Neural progenitor cell (in vitro differentiated cells): ENCODE measurements around the gene FAM153A.
"Not testable (repeated sequence)": the region's sequence is repeated elsewhere in the genome, so short reads cannot be mapped to it uniquely, and the experiment has no call there.

Experiments used
- CTCF ChIP-seq: fragments of 200-600 bp; sonication (generic); IDR thresholded peaks from 2 replicates; pipeline ENCODE4 v1.5.1; 2017; ENCODE audit warnings: antibody characterized with exemption, mild to moderate bottlenecking
- EZH2 ChIP-seq: fragments of 200-600 bp; sonication (generic); IDR thresholded peaks from 2 replicates; pipeline ENCODE4 v1.6.1; 2017; ENCODE audit warnings: antibody characterized with exemption, mild to moderate bottlenecking, moderate library complexity
- EZH2phosphoT487 ChIP-seq: fragments of 200-600 bp; sonication (generic); IDR thresholded peaks from 2 replicates; pipeline ENCODE4 v1.6.1; 2017; ENCODE audit warnings: antibody characterized with exemption

- TF ChIP-seq CTCF, EZH2, EZH2phosphoT487: not testable (repeated sequence)
Measured at GRCh38 chr5:177771206-177771605, 11.5 kb downstream of the FAM153A start.
